ENCODE measurements around the gene SIRT4. TPM values are rescaled to one million over a fixed set of nuclear protein-coding genes. Genes with fewer than 3 reads are reported as not detected.

Gene SIRT4
- total and polyA plus RNA-seq, 10 of the 15 experiments (the other 5 are each of a cell fraction or from before 2014, with no cell fraction given) = 0.19 to 0.98 (median 0.44) TPM

- in situ Hi-C loops (cut with MboI) = loop anchor here (10.0 kb wide), 1 partner anchor 52 kb away; no protein-coding TSS in a partner anchor
- RAD21 ChIA-PET (ENCODE audit: unreplicated experiment) = no interaction called here
- Histone ChIP-seq H3K9ac (ENCODE audit: control insufficient read depth, insufficient read depth, low read length) (no peak overlapping the region), H4K20me1 (ENCODE audit: control insufficient read depth, insufficient read depth) (no peaks in the 10 kb centered on the region), H3K4me3 (no peak overlapping the region), H3K4me2 (ENCODE audit: control insufficient read depth, insufficient read depth) (no peak overlapping the region), H3K4me1 (ENCODE audit: control insufficient read depth, insufficient read depth, low read length) (no peaks in the 10 kb centered on the region), H3K27ac (ENCODE audit: control insufficient read depth, insufficient read depth) (no peak overlapping the region), H3K9me3 (replicated peaks; ENCODE audit: control insufficient read depth, insufficient read depth, low read length) (no peaks in the 10 kb centered on the region), H2AFZ (ENCODE audit: control insufficient read depth, low read depth, low read length) (no peak overlapping the region), H3K27me3 (replicated peaks in 1 of 2; ENCODE audit: control insufficient read depth in 2 of 2, insufficient read depth in 2 of 2, low read length in 1 of 2) (no peaks in the 10 kb centered on the region), H3K36me3 (ENCODE audit: control insufficient read depth in 2 of 2, insufficient read depth in 2 of 2, low read length in 1 of 2) (no peaks in the 10 kb centered on the region), H3K79me2 (ENCODE audit: control insufficient read depth, insufficient read depth, low read length) (no peaks in the 10 kb centered on the region)
- CTCF ChIA-PET = no interaction called here
- ATAC-seq (no peak), DNase-seq (ENCODE audit: low read depth, low spot score) (no peak), FAIRE-seq (no peak)
- BruUV-seq (replicated peaks) = no TSS peak
- POLR2A ChIA-PET = no interaction called here
- SMC1A ChIA-PET (ENCODE audit: uncharacterized antibody, unreplicated experiment) = no interaction called here
- WGBS (ENCODE audit: insufficient coverage, insufficient replicate concordance, low lambda C conversion rate, missing lambda C conversion rate) = 59% methylated on average over 6 of the region's 6 CpGs
- intact Hi-C loops (cut with micrococcal nuclease; ENCODE audit: unreplicated experiment) = no loop called here
- no peak for TF ChIP-seq PAX8 (IDR thresholded peaks at IDR 0.05)
- no peak for TF ChIP-seq SMAD1 (IDR thresholded peaks at IDR 0.05; ENCODE audit: low read depth, partially characterized antibody)
Observed at GRCh38 chr12:120276734-120277133, 25.4 kb upstream of the SIRT4 start.

DNA sequence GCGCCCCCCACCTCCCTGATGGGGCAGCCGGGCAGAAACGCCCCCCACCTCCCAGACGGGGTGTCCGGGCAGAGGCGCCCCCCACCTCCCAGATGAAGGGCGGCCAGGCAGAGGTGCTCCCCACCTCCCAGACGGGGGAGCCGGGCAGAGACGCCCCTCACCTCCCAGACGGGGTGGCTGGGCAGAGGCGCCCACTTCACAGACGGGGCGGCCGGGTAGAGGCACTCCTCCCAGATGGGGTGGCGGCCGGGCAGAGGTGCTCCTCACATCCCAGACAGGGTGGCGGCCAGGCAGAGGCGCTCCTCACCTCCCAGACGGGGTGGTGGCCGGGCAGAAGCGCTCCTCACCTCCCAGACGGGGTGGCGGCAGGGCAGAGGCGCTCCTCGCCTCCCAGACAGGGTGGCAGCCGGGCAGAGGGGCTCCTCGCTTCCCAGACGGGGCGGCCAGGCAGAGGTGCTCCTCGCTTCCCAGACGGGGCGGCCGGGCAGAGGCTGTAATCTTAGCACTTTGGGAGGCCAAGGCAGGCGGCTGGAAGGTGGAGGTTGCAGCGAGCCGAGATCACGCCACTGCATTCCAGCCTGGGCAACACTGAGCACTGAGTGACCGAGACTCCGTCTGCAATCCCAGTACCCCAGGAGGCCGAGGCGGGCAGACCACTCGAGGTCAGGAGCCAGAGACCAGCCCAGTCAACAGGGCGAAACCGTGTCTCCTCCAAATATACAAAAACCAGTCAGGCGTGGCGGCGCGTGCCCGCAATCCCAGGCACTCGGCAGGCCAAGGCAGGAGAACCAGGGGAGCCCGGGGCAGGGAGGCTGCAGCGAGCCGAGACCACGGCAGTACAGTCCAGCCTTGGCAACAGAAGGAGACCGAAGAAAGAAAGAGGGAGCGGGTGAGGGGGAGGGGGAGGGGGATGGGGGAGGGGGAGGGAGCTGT is 23.7 kb upstream of the SIRT4 start:
- POLR2A ChIA-PET = no interaction called here
- FAIRE-seq = no peak
- H2AFZ ChIP-seq (ENCODE audit: control insufficient read depth, low read depth, low read length) = no peak overlapping the region

More for the DNA sequence above, 23.7 kb upstream of the SIRT4 start:
- Histone ChIP-seq H3K9ac (ENCODE audit: control insufficient read depth, insufficient read depth, low read length) (no peak overlapping the region), H3K27ac (ENCODE audit: control insufficient read depth, insufficient read depth) (no peak overlapping the region), H3K4me1 (ENCODE audit: control insufficient read depth, insufficient read depth, low read length) (no peaks in the 10 kb centered on the region), H3K36me3 (ENCODE audit: control insufficient read depth in 2 of 2, insufficient read depth in 2 of 2, low read length in 1 of 2) (no peaks in the 10 kb centered on the region), H3K9me3 (replicated peaks; ENCODE audit: control insufficient read depth, insufficient read depth, low read length) (no peaks in the 10 kb centered on the region), H3K27me3 (replicated peaks in 1 of 2; ENCODE audit: control insufficient read depth in 2 of 2, insufficient read depth in 2 of 2, low read length in 1 of 2) (no peaks in the 10 kb centered on the region), H3K4me3 (no peak overlapping the region), H4K20me1 (ENCODE audit: control insufficient read depth, insufficient read depth) (no peaks in the 10 kb centered on the region), H3K4me2 (ENCODE audit: control insufficient read depth, insufficient read depth) (no peak overlapping the region), H3K79me2 (ENCODE audit: control insufficient read depth, insufficient read depth, low read length) (no peaks in the 10 kb centered on the region)
- CTCF ChIA-PET = no interaction called here
- no peak for DNase-seq (ENCODE audit: low read depth, low spot score)
- no peak for ATAC-seq
- TF ChIP-seq, protein P1, sequence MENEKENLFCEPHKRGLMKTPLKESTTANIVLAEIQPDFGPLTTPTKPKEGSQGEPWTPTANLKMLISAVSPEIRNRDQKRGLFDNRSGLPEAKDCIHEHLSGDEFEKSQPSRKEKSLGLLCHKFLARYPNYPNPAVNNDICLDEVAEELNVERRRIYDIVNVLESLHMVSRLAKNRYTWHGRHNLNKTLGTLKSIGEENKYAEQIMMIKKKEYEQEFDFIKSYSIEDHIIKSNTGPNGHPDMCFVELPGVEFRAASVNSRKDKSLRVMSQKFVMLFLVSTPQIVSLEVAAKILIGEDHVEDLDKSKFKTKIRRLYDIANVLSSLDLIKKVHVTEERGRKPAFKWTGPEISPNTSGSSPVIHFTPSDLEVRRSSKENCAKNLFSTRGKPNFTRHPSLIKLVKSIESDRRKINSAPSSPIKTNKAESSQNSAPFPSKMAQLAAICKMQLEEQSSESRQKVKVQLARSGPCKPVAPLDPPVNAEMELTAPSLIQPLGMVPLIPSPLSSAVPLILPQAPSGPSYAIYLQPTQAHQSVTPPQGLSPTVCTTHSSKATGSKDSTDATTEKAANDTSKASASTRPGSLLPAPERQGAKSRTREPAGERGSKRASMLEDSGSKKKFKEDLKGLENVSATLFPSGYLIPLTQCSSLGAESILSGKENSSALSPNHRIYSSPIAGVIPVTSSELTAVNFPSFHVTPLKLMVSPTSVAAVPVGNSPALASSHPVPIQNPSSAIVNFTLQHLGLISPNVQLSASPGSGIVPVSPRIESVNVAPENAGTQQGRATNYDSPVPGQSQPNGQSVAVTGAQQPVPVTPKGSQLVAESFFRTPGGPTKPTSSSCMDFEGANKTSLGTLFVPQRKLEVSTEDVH (IDR thresholded peaks at IDR 0.05; ENCODE audit: low read depth, partially characterized antibody) = no peak
- TF ChIP-seq BACH1 (IDR thresholded peaks at IDR 0.05; ENCODE audit: borderline replicate concordance) (no peak), KDM1A (IDR thresholded peaks at IDR 0.05; ENCODE audit: borderline replicate concordance) (no peak), NR2C2 (IDR thresholded peaks at IDR 0.05; ENCODE audit: borderline replicate concordance, control insufficient read depth, insufficient read length, low read depth) (no peak), WRNIP1 (IDR thresholded peaks at IDR 0.05; ENCODE audit: borderline replicate concordance, low read depth, low read length) (no peak)
- RAD21 ChIA-PET (ENCODE audit: unreplicated experiment) = no interaction called here
- BruUV-seq (replicated peaks) = no TSS peak
- in situ Hi-C loops (cut with MboI) (loop anchor here (10.0 kb wide), 1 partner anchor 54 kb away; no protein-coding TSS in a partner anchor), intact Hi-C loops (cut with micrococcal nuclease; ENCODE audit: unreplicated experiment) (no loop called here)
- WGBS (ENCODE audit: insufficient coverage, insufficient replicate concordance, low lambda C conversion rate, missing lambda C conversion rate) = 60% methylated on average over 48 of the region's 57 CpGs
- SMC1A ChIA-PET (ENCODE audit: uncharacterized antibody, unreplicated experiment) = no interaction called here

All from GM12878 (cell line).